Neural progenitor cell (in vitro differentiated cells): ENCODE results near the gene PARP11.

Experiments used
- EZH2phosphoT487 ChIP-seq: fragments of 200-600 bp; sonication (generic); IDR thresholded peaks from 2 replicates; pipeline ENCODE4 v1.6.1; 2017; ENCODE audit warnings: antibody characterized with exemption
- TF ChIP-seq, protein P1 (sequence below): fragments of 200-600 bp; sonication (generic); IDR thresholded peaks from 2 replicates; pipeline ENCODE4 v1.5.1; 2017; ENCODE audit warnings: antibody characterized with exemption, mild to moderate bottlenecking

DNA sequence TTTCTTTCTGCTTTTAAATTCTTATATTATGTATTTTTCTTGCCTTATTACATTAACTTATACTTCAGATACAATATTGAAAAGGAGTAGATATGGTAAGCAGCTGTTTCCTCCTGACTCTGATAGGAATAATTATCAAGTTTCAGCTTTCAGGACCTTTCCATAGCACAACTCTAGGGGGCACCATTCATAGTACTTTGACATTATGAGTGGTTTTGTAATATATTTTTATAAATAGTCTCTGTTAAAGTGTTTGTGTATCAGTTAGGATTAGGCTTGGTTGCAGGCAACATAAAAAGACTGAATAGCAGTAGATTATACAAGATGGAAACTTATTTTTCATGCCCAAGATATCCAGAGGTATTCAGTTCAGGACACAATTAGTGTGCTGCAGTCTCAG is 27.9 kb upstream of the PARP11 start:
- TF ChIP-seq, protein P1, sequence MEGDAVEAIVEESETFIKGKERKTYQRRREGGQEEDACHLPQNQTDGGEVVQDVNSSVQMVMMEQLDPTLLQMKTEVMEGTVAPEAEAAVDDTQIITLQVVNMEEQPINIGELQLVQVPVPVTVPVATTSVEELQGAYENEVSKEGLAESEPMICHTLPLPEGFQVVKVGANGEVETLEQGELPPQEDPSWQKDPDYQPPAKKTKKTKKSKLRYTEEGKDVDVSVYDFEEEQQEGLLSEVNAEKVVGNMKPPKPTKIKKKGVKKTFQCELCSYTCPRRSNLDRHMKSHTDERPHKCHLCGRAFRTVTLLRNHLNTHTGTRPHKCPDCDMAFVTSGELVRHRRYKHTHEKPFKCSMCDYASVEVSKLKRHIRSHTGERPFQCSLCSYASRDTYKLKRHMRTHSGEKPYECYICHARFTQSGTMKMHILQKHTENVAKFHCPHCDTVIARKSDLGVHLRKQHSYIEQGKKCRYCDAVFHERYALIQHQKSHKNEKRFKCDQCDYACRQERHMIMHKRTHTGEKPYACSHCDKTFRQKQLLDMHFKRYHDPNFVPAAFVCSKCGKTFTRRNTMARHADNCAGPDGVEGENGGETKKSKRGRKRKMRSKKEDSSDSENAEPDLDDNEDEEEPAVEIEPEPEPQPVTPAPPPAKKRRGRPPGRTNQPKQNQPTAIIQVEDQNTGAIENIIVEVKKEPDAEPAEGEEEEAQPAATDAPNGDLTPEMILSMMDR: peak; percentile 40
- TF ChIP-seq EZH2phosphoT487: no peak
